IMR-90 (cell line): ENCODE measurements around the gene TPCN1. TPM values are rescaled to one million over a fixed set of nuclear protein-coding genes. Genes with fewer than 3 reads are reported as not detected.

Experiments used
- ATAC-seq: fragments of 200-7000 bp; cut with Tn5 transposase; 2 replicates; pipeline ENCODE4 v1.9.1; 2020; ENCODE audit warnings: low read depth, mild to moderate bottlenecking, moderate library complexity
- BruUV-seq: library from RNA; stranded (reverse); fragments of 400-500 nt; replicated peaks from 2 replicates; lab custom pipeline; 2021; lab: Mats Ljungman, UMichigan
- CTCF ChIA-PET: fragments of 300-600 bp; formaldehyde crosslinking; extraction: SDS; loops from one replicate; lab custom pipeline; 2021; ENCODE audit warnings: antibody characterized with exemption; lab: Yijun Ruan, JAX
- POLR2A ChIA-PET: fragments of 300-600 bp; sonication (Branson Sonifier 250); formaldehyde crosslinking; loops from one replicate; lab custom pipeline; 2022; ENCODE audit warnings: antibody characterized with exemption; ENCODE audit not compliant: unreplicated experiment; lab: Charles Lee
- DNase-seq: peaks from one replicate; pipeline ENCODE4 v3.0.0; 2013
- H2AFZ ChIP-seq: replicated peaks from 2 replicates; pipeline ENCODE3; 2013; ENCODE audit warnings: low read length, mild to moderate bottlenecking; ENCODE audit not compliant: poor library complexity
- H2AK5ac ChIP-seq: 2 replicates; pipeline ENCODE4 v1.6.1; 2013; ENCODE audit warnings: low read depth, low read length, inconsistent platforms
- H2AK9ac ChIP-seq: replicated peaks from 2 replicates; pipeline ENCODE3; 2013; ENCODE audit warnings: mild to moderate bottlenecking, low read depth, low read length, moderate library complexity; ENCODE audit not compliant: poor library complexity
- H2BK120ac ChIP-seq: 2 replicates; pipeline ENCODE4 v1.6.1; 2013; ENCODE audit warnings: low read depth, low read length, inconsistent platforms
- H2BK15ac ChIP-seq: 3 replicates; pipeline ENCODE4 v1.6.1; 2013; ENCODE audit warnings: low read depth, low read length, inconsistent platforms
- H2BK20ac ChIP-seq: 2 replicates; pipeline ENCODE4 v1.6.1; 2013; ENCODE audit warnings: low read depth, mild to moderate bottlenecking, inconsistent platforms, low read length, moderate library complexity
- H2BK5ac ChIP-seq: 2 replicates; pipeline ENCODE4 v1.6.1; 2013; ENCODE audit warnings: mild to moderate bottlenecking, low read depth, low read length, inconsistent platforms; ENCODE audit not compliant: poor library complexity, severe bottlenecking
- H3K14ac ChIP-seq: replicated peaks from 2 replicates; pipeline ENCODE4 v1.6.1; 2013; ENCODE audit warnings: low read depth, low read length, inconsistent platforms
- H3K18ac ChIP-seq: 2 replicates; pipeline ENCODE4 v1.6.1; 2013; ENCODE audit warnings: low read depth, low read length, control low read depth
- H3K23ac ChIP-seq: 2 replicates; pipeline ENCODE4 v1.6.1; 2013; ENCODE audit warnings: low read depth, low read length, inconsistent platforms
- H3K27ac ChIP-seq: 2 replicates; pipeline ENCODE4 v1.5.1; 2013; ENCODE audit warnings: mild to moderate bottlenecking, control low read depth, low read length; ENCODE audit not compliant: insufficient read depth
- H3K27me3 ChIP-seq: 2 replicates; pipeline ENCODE4 v1.6.1; 2013; ENCODE audit warnings: low read length; ENCODE audit not compliant: control insufficient read depth, insufficient read depth
- H3K36me3 ChIP-seq: 2 replicates; pipeline ENCODE4 v1.6.1; 2013; ENCODE audit warnings: low read length, mixed read lengths; ENCODE audit not compliant: control insufficient read depth, insufficient read depth
- H3K4ac ChIP-seq: 2 replicates; pipeline ENCODE4 v1.6.1; 2013; ENCODE audit warnings: low read depth, low read length, inconsistent platforms
- H3K4me1 ChIP-seq: 2 replicates; pipeline ENCODE4 v1.6.1; 2013; ENCODE audit warnings: low read length, mixed read lengths; ENCODE audit not compliant: control insufficient read depth, insufficient read depth
- H3K4me2 ChIP-seq: 2 replicates; pipeline ENCODE4 v1.6.1; 2013; ENCODE audit warnings: low read depth, mild to moderate bottlenecking, control low read depth, low read length, moderate library complexity
- H3K4me3 ChIP-seq: 2 replicates; pipeline ENCODE4 v1.5.1; 2013; ENCODE audit warnings: low read depth, mild to moderate bottlenecking, control low read depth, low read length, moderate library complexity; ENCODE audit not compliant: insufficient read depth
- H3K56ac ChIP-seq: 2 replicates; pipeline ENCODE4 v1.6.1; 2013; ENCODE audit warnings: low read length, inconsistent platforms; ENCODE audit not compliant: insufficient read depth; ENCODE audit errors: extremely low read depth
- H3K79me1 ChIP-seq, 2 experiments: 2 replicates each; pipeline ENCODE4 v1.6.1; 2013; ENCODE audit warnings: low read length in 2 of 2, inconsistent platforms in 1 of 2, low read depth in 1 of 2
- H3K9ac ChIP-seq: 2 replicates; pipeline ENCODE4 v1.6.1; 2013; ENCODE audit warnings: low read depth, low read length, control low read depth
- H3K9me1 ChIP-seq: 2 replicates; pipeline ENCODE4 v1.6.1; 2013; ENCODE audit warnings: low read length, inconsistent platforms; ENCODE audit not compliant: insufficient read depth
- H3K9me3 ChIP-seq: 2 replicates; pipeline ENCODE4 v1.6.1; 2013; ENCODE audit warnings: low read length; ENCODE audit not compliant: control insufficient read depth, insufficient read depth
- H4K20me1 ChIP-seq: 2 replicates; pipeline ENCODE4 v1.6.1; 2013; ENCODE audit warnings: low read length, inconsistent platforms; ENCODE audit not compliant: insufficient read depth
- H4K5ac ChIP-seq: 2 replicates; pipeline ENCODE4 v1.6.1; 2013; ENCODE audit warnings: mild to moderate bottlenecking, low read depth, low read length, control low read depth
- H4K8ac ChIP-seq, 2 experiments: 2 replicates each; pipeline ENCODE4 v1.6.1; 2013; ENCODE audit warnings: low read depth in 2 of 2, low read length in 2 of 2, control low read depth in 1 of 2, inconsistent platforms in 1 of 2
- H4K91ac ChIP-seq: 2 replicates; pipeline ENCODE4 v1.6.1; 2013; ENCODE audit warnings: low read depth, low read length, inconsistent platforms; ENCODE audit not compliant: insufficient read depth
- BHLHE40 ChIP-seq: fragments of 150-350 bp; IDR thresholded peaks from 2 replicates; pipeline ENCODE4 v1.6.1; 2016; ENCODE audit warnings: mild to moderate bottlenecking, low read depth, low read length
- CEBPB ChIP-seq: IDR thresholded peaks from 2 replicates; pipeline ENCODE4 v1.6.1; 2012; ENCODE audit warnings: low read depth, low read length, improper control_type of control experiment
- CHD1 ChIP-seq: IDR thresholded peaks from 2 replicates; pipeline ENCODE4 v1.6.1; 2012; ENCODE audit warnings: low read depth, low read length, improper control_type of control experiment
- FOS ChIP-seq: fragments of 150-350 bp; IDR thresholded peaks from 2 replicates; pipeline ENCODE4 v1.6.1; 2016; ENCODE audit warnings: low read depth, low read length
- MAFK ChIP-seq: IDR thresholded peaks from 2 replicates; pipeline ENCODE4 v1.6.1; 2012; ENCODE audit warnings: low read depth, low read length, improper control_type of control experiment
- MAZ ChIP-seq: IDR thresholded peaks from 2 replicates; pipeline ENCODE4 v1.6.1; 2012; ENCODE audit warnings: low read depth, mild to moderate bottlenecking, low read length, improper control_type of control experiment, moderate library complexity, borderline replicate concordance
- MXI1 ChIP-seq: IDR thresholded peaks from 2 replicates; pipeline ENCODE4 v1.6.1; 2012; ENCODE audit warnings: low read depth, mild to moderate bottlenecking, low read length, moderate library complexity, borderline replicate concordance
- NFE2L2 ChIP-seq: fragments of 150-350 bp; IDR thresholded peaks from 2 replicates; pipeline ENCODE4 v1.6.1; 2016; ENCODE audit warnings: low read depth, mild to moderate bottlenecking, low read length
- POLR2A ChIP-seq: IDR thresholded peaks from 2 replicates; pipeline ENCODE4 v1.6.1; 2012; ENCODE audit warnings: mild to moderate bottlenecking, low read depth, low read length
- RAD21 ChIP-seq: IDR thresholded peaks from 2 replicates; pipeline ENCODE4 v1.6.1; 2012; ENCODE audit warnings: low read length, improper control_type of control experiment
- RCOR1 ChIP-seq: IDR thresholded peaks from 2 replicates; pipeline ENCODE4 v1.6.1; 2012; ENCODE audit warnings: mild to moderate bottlenecking, low read length, improper control_type of control experiment; ENCODE audit not compliant: insufficient replicate concordance
- RFX5 ChIP-seq: IDR thresholded peaks from 2 replicates; pipeline ENCODE4 v1.8.0; 2012; ENCODE audit warnings: low read depth, mild to moderate bottlenecking, low read length, moderate library complexity
- SMC3 ChIP-seq: fragments of 150-350 bp; IDR thresholded peaks from 2 replicates; pipeline ENCODE4 v1.6.1; 2016; ENCODE audit warnings: low read depth, mild to moderate bottlenecking, antibody characterized with exemption, low read length, moderate library complexity
- WGBS, 2 experiments: methylation state at CpG; one replicate each; pipeline versions ENCODE4 v1.1.5 to v1.1.7; 2013; ENCODE audit warnings: missing lambda C conversion rate in 2 of 2; ENCODE audit not compliant: insufficient read length in 1 of 2; ENCODE audit errors: extremely low coverage in 2 of 2; 5-methylcytosine and 5-hydroxymethylcytosine counted together
- dilution Hi-C: fragments of 300-500 bp; cut with HindIII; formaldehyde crosslinking; loops from one replicate; pipeline ENCODE4 v1.14.3; 2018; ENCODE audit warnings: low sequenced_read_pairs; ENCODE audit not compliant: unreplicated experiment
- in situ Hi-C: fragments of 300-500 bp; cut with MboI; formaldehyde crosslinking; loops from 3 replicates; pipeline ENCODE4 v1.14.3; 2019; ENCODE audit warnings: low sequenced_read_pairs, inconsistent platforms, mixed read lengths
- intact Hi-C: fragments of 100-400 bp; cut with micrococcal nuclease; formaldehyde crosslinking; loops from 2 replicates; pipeline ENCODE4 v1.10.0; 2022
- polyA plus RNA-seq, 3 experiments: library from polyadenylated mRNA; depleted of rRNA; stranded (reverse); fragments of >200 nt; gene quantifications; 2 replicates each; pipeline ENCODE4 v1.2.3, GENCODE V29; 2012; ENCODE audit warnings: low replicate concordance in 1 of 3
- total RNA-seq: library from RNA; depleted of rRNA; stranded (reverse); fragments of >200 nt; gene quantifications from 2 replicates; pipeline ENCODE4 v1.2.3, GENCODE V29; 2012
- TF ChIP-seq, protein P1 (sequence below): fragments of 150-350 bp; IDR thresholded peaks from 2 replicates; pipeline ENCODE4 v1.6.1; 2017; ENCODE audit warnings: mild to moderate bottlenecking, antibody characterized with exemption, low read length, low read depth
- TF ChIP-seq, protein P2 (sequence below): fragments of 150-350 bp; IDR thresholded peaks from 2 replicates; pipeline ENCODE4 v1.6.1; 2016; ENCODE audit warnings: low read depth, mild to moderate bottlenecking, low read length, moderate library complexity, borderline replicate concordance

The TPCN1 gene
- total and polyA plus RNA-seq, 2 of the 4 experiments (the other 2 are of a cell fraction), result 2.0 to 13.2 TPM

DNA sequence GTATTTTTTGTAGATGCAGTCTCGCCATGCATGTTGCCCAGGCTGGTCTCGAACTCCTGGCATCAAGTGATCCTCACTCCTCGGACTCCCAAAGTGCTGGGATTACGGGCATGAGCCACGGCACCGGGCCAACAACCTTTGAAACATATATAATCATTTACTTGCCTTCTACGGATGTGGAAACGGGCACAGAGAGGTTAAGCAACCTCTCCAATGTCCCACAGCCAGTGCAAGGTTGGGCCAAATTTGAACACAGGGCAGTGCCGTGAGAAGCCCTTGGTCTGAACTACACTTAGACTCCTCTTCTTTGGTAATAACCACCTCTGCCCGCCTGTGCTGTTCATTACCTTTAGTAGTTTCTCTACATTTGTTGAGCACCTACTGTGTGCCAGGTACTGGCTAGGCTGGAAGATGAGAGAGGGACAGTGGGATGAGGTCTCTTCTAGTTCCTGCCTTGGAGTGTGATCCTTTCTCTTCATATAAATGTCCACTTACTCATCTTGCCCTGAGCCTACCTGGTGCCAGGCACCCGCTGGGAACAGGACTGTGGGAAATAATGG, 38.2 kb upstream of the TPCN1 start:
- no peak overlapping the region for H2AFZ ChIP-seq
- no peak for TF ChIP-seq FOS
- no peak for TF ChIP-seq RCOR1
- no peak for TF ChIP-seq MAZ
- TF ChIP-seq, protein P1, sequence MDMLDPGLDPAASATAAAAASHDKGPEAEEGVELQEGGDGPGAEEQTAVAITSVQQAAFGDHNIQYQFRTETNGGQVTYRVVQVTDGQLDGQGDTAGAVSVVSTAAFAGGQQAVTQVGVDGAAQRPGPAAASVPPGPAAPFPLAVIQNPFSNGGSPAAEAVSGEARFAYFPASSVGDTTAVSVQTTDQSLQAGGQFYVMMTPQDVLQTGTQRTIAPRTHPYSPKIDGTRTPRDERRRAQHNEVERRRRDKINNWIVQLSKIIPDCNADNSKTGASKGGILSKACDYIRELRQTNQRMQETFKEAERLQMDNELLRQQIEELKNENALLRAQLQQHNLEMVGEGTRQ, result no peak
- TF ChIP-seq RFX5, result no peak
- TF ChIP-seq, protein P2, sequence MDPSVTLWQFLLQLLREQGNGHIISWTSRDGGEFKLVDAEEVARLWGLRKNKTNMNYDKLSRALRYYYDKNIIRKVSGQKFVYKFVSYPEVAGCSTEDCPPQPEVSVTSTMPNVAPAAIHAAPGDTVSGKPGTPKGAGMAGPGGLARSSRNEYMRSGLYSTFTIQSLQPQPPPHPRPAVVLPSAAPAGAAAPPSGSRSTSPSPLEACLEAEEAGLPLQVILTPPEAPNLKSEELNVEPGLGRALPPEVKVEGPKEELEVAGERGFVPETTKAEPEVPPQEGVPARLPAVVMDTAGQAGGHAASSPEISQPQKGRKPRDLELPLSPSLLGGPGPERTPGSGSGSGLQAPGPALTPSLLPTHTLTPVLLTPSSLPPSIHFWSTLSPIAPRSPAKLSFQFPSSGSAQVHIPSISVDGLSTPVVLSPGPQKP, result no peak
- no peak for TF ChIP-seq MAFK
- no peak for TF ChIP-seq MXI1
- no peak for TF ChIP-seq NFE2L2
- TF ChIP-seq CHD1, result no peak
- TF ChIP-seq RAD21, result no peak
- TF ChIP-seq SMC3, result no peak
- no peak for TF ChIP-seq POLR2A
- TF ChIP-seq BHLHE40, result no peak
- no peak for TF ChIP-seq CEBPB
- H3K27ac ChIP-seq, result no peak overlapping the region
- peaks cover 23% of the 10 kb centered on the region for H3K36me3 ChIP-seq
- H3K23ac ChIP-seq, result no peak overlapping the region
- no peaks in the 10 kb centered on the region for H3K9me1 ChIP-seq
- no TSS peak for BruUV-seq
- no peak overlapping the region for H3K14ac ChIP-seq
- H3K4me2 ChIP-seq, result no peak overlapping the region
- H4K20me1 ChIP-seq, result no peaks in the 10 kb centered on the region; the same call in 1 of the 2 replicates
- H2BK5ac ChIP-seq, result no peak overlapping the region
- H2BK120ac ChIP-seq, result no peak overlapping the region
- peaks cover 34 to 61% of the 10 kb centered on the region in 2 experiments for H3K79me1 ChIP-seq
- peaks cover 5% of the 10 kb centered on the region; the same call in 1 of the 2 replicates for H3K4me1 ChIP-seq
- no peak overlapping the region for H4K8ac ChIP-seq
- in situ Hi-C loops (loop anchor here (25.0 kb wide), 1 partner anchor 1229 kb away; the partner anchor contains the start of gene TBX5), dilution Hi-C loops (no loop called here), intact Hi-C loops (no loop called here)
- ChIA-PET CTCF (no interaction called here), POLR2A (no interaction called here)
- H2AK5ac ChIP-seq, result no peak overlapping the region
- WGBS, 2 experiments, result 100% methylated on average over 4 of the region's 11 CpGs; no CpG with 5 or more reads in 1 of the 2 experiments
- no peak overlapping the region for H2BK15ac ChIP-seq
- H3K9me3 ChIP-seq, result no peaks in the 10 kb centered on the region
- H3K4ac ChIP-seq, result no peak overlapping the region
- no peak overlapping the region for H4K5ac ChIP-seq
- no peak overlapping the region for H4K91ac ChIP-seq
- no peaks in the 10 kb centered on the region for H3K27me3 ChIP-seq
- no peak overlapping the region for H3K9ac ChIP-seq
- no peak overlapping the region for H3K56ac ChIP-seq
- DNase-seq (no peak), ATAC-seq (no peak)
- H3K4me3 ChIP-seq, result no peak overlapping the region
- H2AK9ac ChIP-seq, result no peak overlapping the region
- H3K18ac ChIP-seq, result no peak overlapping the region
- no peak overlapping the region for H2BK20ac ChIP-seq
